Measurements from ENCODE around the gene RPP38. TPM values are rescaled to one million over a fixed set of nuclear protein-coding genes. Genes with fewer than 3 reads are reported as not detected.

RPP38 gene
- total RNA-seq, 4 donors from 2014 or later: 8.9 to 17.2 (median 12.8) TPM

GRCh38 chr10:15147594-15148392 is 50.6 kb downstream of the RPP38 start:
- Histone ChIP-seq H3K9me3 (no peaks in the 10 kb centered on the region), H3K36me3 (no peaks in the 10 kb centered on the region), H3K27me3 (no peaks in the 10 kb centered on the region), H3K4me1 (peaks cover under 1% of the 10 kb centered on the region in 2 donors), H3K27ac (no peak overlapping the region), H3K4me3 (no peak overlapping the region)
- no peak for TF ChIP-seq POLR2A (IDR thresholded peaks at IDR 0.05)
- TF ChIP-seq CTCF (IDR thresholded peaks at IDR 0.05 in 4 of 5, conservative IDR thresholded peaks at IDR 0.05 in 1 of 5): no peak
- in situ Hi-C loops (cut with MboI; ENCODE audit: low sequenced_read_pairs in 4 of 4) (no loop called here), intact Hi-C loops (cut with DNase I; ENCODE audit: low total_unique reads) (no loop called here)
- DNase-seq (no peak), ATAC-seq (no peak)

- H3K9me3 ChIP-seq: no peaks in the 10 kb centered on the region
- TF ChIP-seq POLR2A (IDR thresholded peaks at IDR 0.05): no peak
- no peak for TF ChIP-seq CTCF (IDR thresholded peaks at IDR 0.05 in 4 of 5, conservative IDR thresholded peaks at IDR 0.05 in 1 of 5)
- no peaks in the 10 kb centered on the region for H3K27me3 ChIP-seq
- H3K36me3 ChIP-seq: no peaks in the 10 kb centered on the region
- in situ Hi-C loops (cut with MboI; ENCODE audit: low sequenced_read_pairs in 4 of 4) (no loop called here), intact Hi-C loops (cut with DNase I; ENCODE audit: low total_unique reads) (no loop called here)
- no peak overlapping the region for H3K4me3 ChIP-seq
- H3K27ac ChIP-seq: no peak overlapping the region
- H3K4me1 ChIP-seq: no peaks in the 10 kb centered on the region
- DNase-seq (no peak), ATAC-seq (no peak)
Observed at GRCh38 chr10:15149042-15149771, 52.1 kb downstream of the RPP38 start.

- ATAC-seq (no peak), DNase-seq (no peak)
- Histone ChIP-seq H3K27me3 (no peaks in the 10 kb centered on the region), H3K4me3 (no peak overlapping the region), H3K9me3 (no peaks in the 10 kb centered on the region), H3K27ac (no peak overlapping the region), H3K36me3 (no peaks in the 10 kb centered on the region), H3K4me1 (no peaks in the 10 kb centered on the region)
- TF ChIP-seq CTCF (IDR thresholded peaks at IDR 0.05 in 4 of 5, conservative IDR thresholded peaks at IDR 0.05 in 1 of 5) (no peak), POLR2A (IDR thresholded peaks at IDR 0.05) (no peak)
- intact Hi-C loops (cut with DNase I; ENCODE audit: low total_unique reads): no loop called here
- in situ Hi-C loops (cut with MboI; ENCODE audit: low sequenced_read_pairs in 4 of 4): loop anchor here in 1 of 4 donors (25.0 kb wide), 1 partner anchor 1662 kb away; the partner anchor contains the start of gene RSU1
Observed at GRCh38 chr10:15150563-15150962, 53.4 kb downstream of the RPP38 start.

- Histone ChIP-seq H3K36me3 (no peaks in the 10 kb centered on the region), H3K4me1 (no peaks in the 10 kb centered on the region), H3K4me3 (no peak overlapping the region), H3K27me3 (no peaks in the 10 kb centered on the region), H3K27ac (peak overlapping the region in 2 of 4 donors; percentile 24 to 26), H3K9me3 (no peaks in the 10 kb centered on the region)
- TF ChIP-seq CTCF (IDR thresholded peaks at IDR 0.05 in 4 of 5, conservative IDR thresholded peaks at IDR 0.05 in 1 of 5): no peak
- no peak for TF ChIP-seq POLR2A (IDR thresholded peaks at IDR 0.05)
- intact Hi-C loops (cut with DNase I; ENCODE audit: low total_unique reads): no loop called here
- in situ Hi-C loops (cut with MboI; ENCODE audit: low sequenced_read_pairs in 4 of 4): loop anchor here in 1 of 4 donors (25.0 kb wide), 1 partner anchor 1660 kb away; the partner anchor contains the start of gene RSU1
- no peak for DNase-seq
- ATAC-seq: no peak
Observed at GRCh38 chr10:15152556-15152955, 55.4 kb downstream of the RPP38 start.

Other genes with a start within 250 kb of the RPP38 start
- gene SUV39H2, start 218.5 kb upstream of the RPP38 start, total RNA-seq: 1 to 10 TPM in 3 of 4 donors, under 1 TPM in 1; 0.71 to 7.4 (median 5.0) TPM
- 1 to 10 TPM; 3.0 to 3.6 (median 3.3) TPM for gene DCLRE1C, start 143.3 kb upstream of the RPP38 start, total RNA-seq
- gene MEIG1, start 138.0 kb upstream of the RPP38 start, total RNA-seq: not detected
- gene OLAH, start 53.4 kb upstream of the RPP38 start, total RNA-seq: under 1 TPM in 2 of 4 donors, not detected in 2; 0.29 to 0.69 TPM
- not detected for gene ACBD7, start 8.6 kb upstream of the RPP38 start, total RNA-seq
- gene NMT2, start 71.3 kb downstream of the RPP38 start, total RNA-seq: 10 to 100 TPM in 1 of 4 donors, 1 to 10 TPM in 3; 6.0 to 10.3 (median 8.2) TPM

All from gastrocnemius medialis (tissue), 4 donors.